SK-N-SH (cell line): ENCODE measurements around the gene PTPRG. TPM values are rescaled to one million over a fixed set of nuclear protein-coding genes. Genes with fewer than 3 reads are reported as not detected.
A peak's percentile ranks its signal among the peaks of the same experiment; 100 is the strongest.

Source experiments
- CTCF ChIA-PET: fragments of 300-600, 350-600 bp; formaldehyde crosslinking; extraction: SDS; loops from one replicate; lab custom pipeline; 2021; lab: Yijun Ruan, JAX
- POLR2A ChIA-PET: fragments of 350-600 bp; sonication (Branson Sonifier 250); formaldehyde crosslinking; extraction: SDS; loops from one replicate; lab custom pipeline; 2020; ENCODE audit warnings: antibody characterized with exemption, inconsistent platforms; lab: Yijun Ruan, JAX
- DNase-seq: peaks from one replicate; pipeline ENCODE4 v3.0.0; 2012
- H2AFZ ChIP-seq: fragments of 200-600 bp; sonication (generic); 2 replicates; pipeline ENCODE4 v1.8.1; 2016; ENCODE audit warnings: antibody characterized with exemption, mild to moderate bottlenecking, low read depth
- H3F3A ChIP-seq: fragments of 200-600 bp; sonication (generic); replicated peaks from 2 replicates; pipeline ENCODE3; 2016; ENCODE audit warnings: antibody characterized with exemption, mild to moderate bottlenecking; ENCODE audit not compliant: insufficient read depth
- H3K27ac ChIP-seq, 2 experiments: fragments of 200-500 bp in 1 of 2; fragments of 200-600 bp in 1 of 2; sonication (Bioruptor generic) in 1 of 2; sonication (generic), shearing (Covaris generic) in 1 of 2; 2 replicates each; pipeline versions ENCODE4 v1.5.1 to v1.6.1; 2014 to 2016; ENCODE audit warnings: low read depth in 2 of 2, inconsistent platforms in 1 of 2, low read length in 1 of 2, mild to moderate bottlenecking in 1 of 2, mixed read lengths in 1 of 2
- H3K27me3 ChIP-seq: fragments of 200-600 bp; sonication (generic), shearing (Covaris generic); 2 replicates; pipeline ENCODE4 v1.6.1; 2016; ENCODE audit warnings: mixed run types; ENCODE audit not compliant: insufficient read depth
- H3K36me3 ChIP-seq, 2 experiments: fragments of 200-500 bp in 1 of 2; fragments of 200-600 bp in 1 of 2; sonication (Bioruptor generic) in 1 of 2; sonication (generic) in 1 of 2; replicated peaks in 1 of 2; 2 replicates each; pipeline versions ENCODE3 to v1.5.1; 2014 to 2016; ENCODE audit warnings: low read length in 1 of 2, mild to moderate bottlenecking in 1 of 2; ENCODE audit not compliant: insufficient read depth in 2 of 2, control insufficient read depth in 1 of 2
- H3K4me1 ChIP-seq, 2 experiments: fragments of 200-500 bp in 1 of 2; fragments of 200-600 bp in 1 of 2; sonication (Bioruptor generic) in 1 of 2; sonication (generic), shearing (Covaris generic) in 1 of 2; 2 replicates each; pipeline versions ENCODE4 v1.5.1 to v1.6.1; 2014 to 2016; ENCODE audit warnings: low read depth in 1 of 2, low read length in 1 of 2, mixed run types in 1 of 2; ENCODE audit not compliant: insufficient read depth in 2 of 2, control insufficient read depth in 1 of 2
- H3K4me2 ChIP-seq: fragments of 200-600 bp; sonication (generic), shearing (Covaris generic); 2 replicates; pipeline ENCODE4 v1.6.1; 2017; ENCODE audit warnings: mixed run types
- H3K4me3 ChIP-seq, 2 experiments: fragments of 200-500 bp in 1 of 2; fragments of 200-600 bp in 1 of 2; sonication (Bioruptor generic) in 1 of 2; sonication (generic), shearing (Covaris generic) in 1 of 2; 2 replicates each; pipeline versions ENCODE4 v1.5.1 to v1.8.1; 2014 to 2016; ENCODE audit warnings: low read depth in 2 of 2, inconsistent platforms in 1 of 2, low read length in 1 of 2, mild to moderate bottlenecking in 1 of 2, mixed read lengths in 1 of 2, moderate library complexity in 1 of 2
- H3K79me2 ChIP-seq: fragments of 200-600 bp; sonication (generic); 2 replicates; pipeline ENCODE4 v1.8.1; 2017; ENCODE audit warnings: mild to moderate bottlenecking; ENCODE audit not compliant: insufficient read depth
- H3K9ac ChIP-seq: fragments of 200-600 bp; sonication (generic); 2 replicates; pipeline ENCODE4 v1.6.1; 2017; ENCODE audit warnings: mixed run types
- H3K9me2 ChIP-seq: fragments of 200-600 bp; sonication (generic); 2 replicates; pipeline ENCODE4 v1.6.1; 2017; ENCODE audit warnings: mixed run types
- H3K9me3 ChIP-seq: fragments of 200-600 bp; sonication (generic); 2 replicates; pipeline ENCODE4 v1.6.1; 2017; ENCODE audit warnings: mixed run types, mild to moderate bottlenecking, moderate library complexity
- H4K20me1 ChIP-seq: fragments of 200-600 bp; sonication (generic); 2 replicates; pipeline ENCODE4 v1.6.1; 2017; ENCODE audit warnings: mild to moderate bottlenecking, mixed run types; ENCODE audit not compliant: insufficient read depth
- ELF1 ChIP-seq: IDR thresholded peaks from 2 replicates; pipeline ENCODE4 v1.4.0; 2012
- EZH2phosphoT487 ChIP-seq: fragments of 200-600 bp; sonication (generic); IDR thresholded peaks from 2 replicates; pipeline ENCODE4 v1.6.1; 2017; ENCODE audit warnings: low read depth, mixed run types, mild to moderate bottlenecking, antibody characterized with exemption, moderate library complexity, borderline replicate concordance
- FOSL2 ChIP-seq: IDR thresholded peaks from 2 replicates; pipeline ENCODE4 v1.4.0; 2012; ENCODE audit warnings: low read depth, mild to moderate bottlenecking, moderate library complexity, borderline replicate concordance
- GABPA ChIP-seq: IDR thresholded peaks from 2 replicates; pipeline ENCODE4 v1.4.0; 2012; ENCODE audit warnings: low read depth, mild to moderate bottlenecking
- MEF2A ChIP-seq: IDR thresholded peaks from 2 replicates; pipeline ENCODE4 v1.4.0; 2012; ENCODE audit warnings: low read depth, borderline replicate concordance
- POLR2AphosphoS5 ChIP-seq: IDR thresholded peaks from 2 replicates; pipeline ENCODE4 v1.6.1; 2012; ENCODE audit warnings: low read depth, low read length
- RAD21 ChIP-seq: IDR thresholded peaks from 2 replicates; pipeline ENCODE4 v1.6.1; 2012; ENCODE audit warnings: mild to moderate bottlenecking, low read length
- RCOR1 ChIP-seq: fragments of 150-350 bp; IDR thresholded peaks from 2 replicates; pipeline ENCODE4 v1.6.1; 2017; ENCODE audit warnings: antibody characterized with exemption, low read length
- RFX5 ChIP-seq: IDR thresholded peaks from 2 replicates; pipeline ENCODE4 v1.6.1; 2012; ENCODE audit warnings: mild to moderate bottlenecking, improper control_type of control experiment, low read length
- RXRA ChIP-seq: IDR thresholded peaks from 2 replicates; pipeline ENCODE4 v1.4.0; 2012; ENCODE audit warnings: low read depth, mild to moderate bottlenecking, borderline replicate concordance
- TCF12 ChIP-seq: IDR thresholded peaks from 2 replicates; pipeline ENCODE4 v1.4.0; 2012
- YY1 ChIP-seq: IDR thresholded peaks from 2 replicates; pipeline ENCODE4 v1.4.0; 2012; ENCODE audit warnings: low read depth, mild to moderate bottlenecking
- WGBS: methylation state at CpG from one replicate; pipeline ENCODE4 v1.1.6; 2017; ENCODE audit warnings: low lambda C conversion rate; 5-methylcytosine and 5-hydroxymethylcytosine counted together
- polyA plus RNA-seq, 3 experiments: library from polyadenylated mRNA; depleted of rRNA; stranded (reverse); fragments of >200 nt; gene quantifications; 2 replicates each; pipeline ENCODE4 v1.2.3, GENCODE V29; 2012
- TF ChIP-seq, protein P1 (sequence below): IDR thresholded peaks from 2 replicates; pipeline ENCODE4; 2012
- TF ChIP-seq, protein P2 (sequence below): IDR thresholded peaks from 2 replicates; pipeline ENCODE4 v1.4.0; 2012; ENCODE audit warnings: low read depth, borderline replicate concordance
- TF ChIP-seq, protein P3 (sequence below): fragments of 150-350 bp; IDR thresholded peaks from 2 replicates; pipeline ENCODE4 v1.6.1; 2016; ENCODE audit warnings: mild to moderate bottlenecking, low read depth, low read length

The PTPRG gene
- polyA plus RNA-seq, 1 of the 3 experiments (the other 2 are of a cell fraction), result 14.1 TPM

DNA sequence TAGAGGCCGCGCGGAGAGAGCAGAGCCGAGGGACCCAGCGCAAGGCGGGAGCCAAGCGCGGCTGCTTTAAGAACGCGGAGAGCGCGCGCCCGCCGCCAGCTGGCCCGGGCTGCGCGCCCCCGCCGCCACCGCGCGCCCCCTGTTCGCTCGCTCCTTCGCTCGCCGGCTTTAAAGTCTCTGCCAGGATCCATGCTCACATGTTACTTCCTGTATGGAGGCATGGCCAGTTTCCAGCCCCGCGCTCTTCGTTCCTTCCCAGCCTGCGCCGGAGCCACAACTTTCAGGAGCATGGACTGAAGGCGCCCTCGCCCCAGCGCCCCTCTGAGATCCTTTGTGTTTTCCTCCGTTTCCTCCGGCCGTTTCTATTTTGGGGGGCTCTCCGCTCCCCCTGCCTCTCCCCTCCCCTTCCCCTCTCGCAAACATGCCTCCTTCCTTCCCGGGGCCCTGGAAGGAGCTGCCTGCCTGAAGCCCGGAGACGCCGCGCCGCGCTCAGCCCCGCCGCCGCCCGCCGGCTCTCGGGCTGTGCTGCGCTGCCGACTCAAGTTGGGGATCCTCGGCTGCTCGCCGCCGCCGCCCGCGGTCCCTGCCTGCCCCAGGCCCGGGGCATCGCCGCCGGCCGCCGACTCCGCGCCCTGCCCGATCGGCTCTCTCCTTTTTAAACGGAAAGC lies at the start of gene PTPRG (continued):
- TF ChIP-seq, protein P1, sequence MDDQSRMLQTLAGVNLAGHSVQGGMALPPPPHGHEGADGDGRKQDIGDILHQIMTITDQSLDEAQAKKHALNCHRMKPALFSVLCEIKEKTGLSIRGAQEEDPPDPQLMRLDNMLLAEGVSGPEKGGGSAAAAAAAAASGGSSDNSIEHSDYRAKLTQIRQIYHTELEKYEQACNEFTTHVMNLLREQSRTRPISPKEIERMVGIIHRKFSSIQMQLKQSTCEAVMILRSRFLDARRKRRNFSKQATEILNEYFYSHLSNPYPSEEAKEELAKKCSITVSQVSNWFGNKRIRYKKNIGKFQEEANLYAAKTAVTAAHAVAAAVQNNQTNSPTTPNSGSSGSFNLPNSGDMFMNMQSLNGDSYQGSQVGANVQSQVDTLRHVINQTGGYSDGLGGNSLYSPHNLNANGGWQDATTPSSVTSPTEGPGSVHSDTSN, result no peak
- TF ChIP-seq FOSL2 (peak; percentile 5; the same call in 1 of the 2 replicates), RCOR1 (no peak), RXRA (no peak), POLR2AphosphoS5 (peak; percentile 90), YY1 (peak; percentile 42; the same call in 1 of the 2 replicates), RAD21 (0 out of 2 replicates have a peak, but pooled peaks have one; percentile 3), RFX5 (no peak)
- TF ChIP-seq, protein P2, sequence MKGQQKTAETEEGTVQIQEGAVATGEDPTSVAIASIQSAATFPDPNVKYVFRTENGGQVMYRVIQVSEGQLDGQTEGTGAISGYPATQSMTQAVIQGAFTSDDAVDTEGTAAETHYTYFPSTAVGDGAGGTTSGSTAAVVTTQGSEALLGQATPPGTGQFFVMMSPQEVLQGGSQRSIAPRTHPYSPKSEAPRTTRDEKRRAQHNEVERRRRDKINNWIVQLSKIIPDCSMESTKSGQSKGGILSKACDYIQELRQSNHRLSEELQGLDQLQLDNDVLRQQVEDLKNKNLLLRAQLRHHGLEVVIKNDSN, result peak; percentile 48; the same call in 1 of the 2 replicates
- TF ChIP-seq, protein P3, sequence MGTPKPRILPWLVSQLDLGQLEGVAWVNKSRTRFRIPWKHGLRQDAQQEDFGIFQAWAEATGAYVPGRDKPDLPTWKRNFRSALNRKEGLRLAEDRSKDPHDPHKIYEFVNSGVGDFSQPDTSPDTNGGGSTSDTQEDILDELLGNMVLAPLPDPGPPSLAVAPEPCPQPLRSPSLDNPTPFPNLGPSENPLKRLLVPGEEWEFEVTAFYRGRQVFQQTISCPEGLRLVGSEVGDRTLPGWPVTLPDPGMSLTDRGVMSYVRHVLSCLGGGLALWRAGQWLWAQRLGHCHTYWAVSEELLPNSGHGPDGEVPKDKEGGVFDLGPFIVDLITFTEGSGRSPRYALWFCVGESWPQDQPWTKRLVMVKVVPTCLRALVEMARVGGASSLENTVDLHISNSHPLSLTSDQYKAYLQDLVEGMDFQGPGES, result no peak

DNA sequence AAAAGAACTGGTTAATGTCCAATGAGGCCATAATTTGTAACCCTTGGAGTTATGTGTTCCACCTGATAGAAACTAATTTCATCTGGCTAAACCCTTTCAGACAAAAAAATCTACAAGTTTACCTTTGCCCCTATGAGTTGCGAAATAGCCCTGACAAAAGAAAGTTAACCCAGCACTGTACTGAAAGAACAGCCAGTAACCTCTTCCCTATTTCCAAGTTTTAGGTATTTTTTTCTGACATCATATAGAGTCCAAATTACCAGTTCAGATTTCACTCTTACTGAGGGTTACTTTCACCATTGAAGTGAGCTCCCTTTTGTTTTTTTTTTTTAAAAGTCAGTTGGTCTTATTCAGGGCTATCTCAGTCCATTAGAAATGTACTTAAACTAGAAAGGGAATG lies 42.8 kb upstream of the PTPRG start:
- CTCF ChIA-PET, result interaction anchor here (0.6 kb wide), 1 partner anchor 19 kb away, joined by 3 read pairs; no protein-coding TSS in a partner anchor
- 88% methylated on average over 1 of the region's 1 CpG for WGBS
- no peaks in the 10 kb centered on the region for H3K36me3 ChIP-seq
- no peaks in the 10 kb centered on the region for H3F3A ChIP-seq
- no peaks in the 10 kb centered on the region for H3K9me3 ChIP-seq
- H3K9ac ChIP-seq, result no peak overlapping the region
- no peak overlapping the region for H3K4me2 ChIP-seq
- H3K9me2 ChIP-seq, result no peaks in the 10 kb centered on the region
- H3K27ac ChIP-seq, result no peak overlapping the region
- H3K79me2 ChIP-seq, result no peaks in the 10 kb centered on the region
- H2AFZ ChIP-seq, result no peak overlapping the region
- no peaks in the 10 kb centered on the region for H4K20me1 ChIP-seq
- TF ChIP-seq TCF12 (no peak), MEF2A (no peak), EZH2phosphoT487 (no peak), ELF1 (no peak), GABPA (no peak), YY1 (no peak)
- TF ChIP-seq, protein P2, result no peak
- TF ChIP-seq, all 33 proteins: peak for 0
- H3K27me3 ChIP-seq, result no peaks in the 10 kb centered on the region
- no peak for DNase-seq
- no peak overlapping the region for H3K4me3 ChIP-seq
- POLR2A ChIA-PET, result no interaction called here
- H3K4me1 ChIP-seq, result no peaks in the 10 kb centered on the region
